LNCaP clone FGC (cell line): ENCODE data around the gene E2F1.

Source experiments
- DNase-seq: peaks from one replicate; pipeline ENCODE4 v3.0.0-alpha.2; 2011; ENCODE audit warnings: low read depth
- H3K4me3 ChIP-seq: 2 replicates; pipeline ENCODE4 v1.5.1; 2011; ENCODE audit warnings: mild to moderate bottlenecking, low read depth, low read length, control low read depth
- CTCF ChIP-seq: IDR thresholded peaks from 2 replicates; pipeline ENCODE4 v1.5.1; 2012; ENCODE audit warnings: mild to moderate bottlenecking; ENCODE audit not compliant: control insufficient read depth, insufficient read depth; ENCODE audit errors: extremely low read depth

The E2F1 gene

GRCh38 chr20:33693289-33693688 lies 7.1 kb upstream of the E2F1 start:
- H3K4me3 ChIP-seq, result no peak overlapping the region
- TF ChIP-seq CTCF, result no peak
- no peak for DNase-seq

GRCh38 chr20:33689973-33690372 lies 3.8 kb upstream of the E2F1 start:
- H3K4me3 ChIP-seq, result no peak overlapping the region
- no peak for DNase-seq
- no peak for TF ChIP-seq CTCF

GRCh38 chr20:33689493-33689892 lies 3.3 kb upstream of the E2F1 start:
- DNase-seq, result no peak
- H3K4me3 ChIP-seq, result no peak overlapping the region
- no peak for TF ChIP-seq CTCF

- no peak overlapping the region for H3K4me3 ChIP-seq
- DNase-seq, result no peak
- TF ChIP-seq CTCF, result no peak
Measured at GRCh38 chr20:33688938-33689424, 2.8 kb upstream of the E2F1 start.

- no peak for DNase-seq
- no peak for TF ChIP-seq CTCF
- H3K4me3 ChIP-seq, result no peak overlapping the region
Measured at GRCh38 chr20:33687993-33688937, 2.1 kb upstream of the E2F1 start.

GRCh38 chr20:33687370-33687915 lies 1.3 kb upstream of the E2F1 start:
- TF ChIP-seq CTCF, result no peak
- no peak overlapping the region for H3K4me3 ChIP-seq
- no peak for DNase-seq
